Cardiac fibroblast (primary cell): ENCODE results near the gene SPTBN4.
"Not testable (repeated sequence)": the region's sequence is repeated elsewhere in the genome, so short reads cannot be mapped to it uniquely, and the experiment has no call there.

ENCODE experiments used
- DNase-seq, 2 donors: peaks; one replicate each; pipeline versions ENCODE4 v3.0.0 to v3.0.0-alpha.2; 2010; ENCODE audit warnings: low read depth in 2 of 2
- H3K4me3 ChIP-seq, 2 donors: replicated peaks in 1 of 2; 1 replicate in 1 of 2; 2 replicates in 1 of 2; pipeline ENCODE4 v1.5.1; 2011; ENCODE audit warnings: low read depth in 2 of 2, low read length in 2 of 2, mild to moderate bottlenecking in 2 of 2, moderate library complexity in 1 of 2
- CTCF ChIP-seq: IDR thresholded peaks from one replicate; pipeline ENCODE4 v1.5.1; 2011; ENCODE audit warnings: low read depth, mild to moderate bottlenecking, low read length, inconsistent platforms

The SPTBN4 gene

DNA sequence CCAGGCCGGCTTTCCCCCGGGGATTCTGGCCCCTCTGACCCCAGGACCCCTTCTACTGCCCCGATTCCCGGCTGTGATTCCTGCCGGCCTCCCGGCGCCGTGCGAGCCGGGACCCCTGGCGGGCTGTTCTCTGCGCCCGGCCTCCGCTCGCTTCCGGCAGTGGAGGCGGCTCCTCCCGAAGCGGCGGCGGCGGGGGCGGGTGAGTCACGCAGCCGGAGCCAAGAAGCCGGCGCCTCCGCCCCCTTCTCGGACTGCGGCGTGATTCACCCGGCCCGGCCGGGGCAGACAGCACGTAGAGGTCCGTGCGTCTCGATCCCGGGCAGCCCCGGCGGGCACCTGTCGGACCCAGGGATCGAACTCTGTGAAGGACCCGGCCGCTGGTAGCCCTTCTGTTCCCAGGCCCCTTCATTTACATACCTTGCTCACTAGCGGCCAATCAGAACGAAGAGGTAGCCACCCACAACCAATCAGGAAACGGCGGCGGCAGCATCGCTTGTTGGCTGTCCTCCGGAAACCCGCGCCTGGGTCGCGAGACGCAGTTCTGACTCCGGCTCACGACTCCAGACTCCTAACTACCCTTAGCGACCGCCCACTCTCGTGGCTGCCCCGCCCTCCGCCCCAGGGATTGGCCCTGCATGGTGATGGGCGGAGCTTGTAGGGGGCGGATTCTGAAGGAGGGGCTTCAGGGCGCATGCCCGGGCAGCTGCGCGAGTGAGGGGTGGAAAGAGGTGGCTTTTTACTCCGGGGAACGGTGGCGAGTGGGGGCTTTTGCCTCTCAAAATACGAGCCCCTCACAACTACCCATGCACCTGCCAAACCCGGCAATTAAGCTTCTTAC lies 41.1 kb upstream of the SPTBN4 start, which contains the start of gene SERTAD1:
SERTAD1 (minus strand) TSS at position 543 of the 838 bp plus-strand sequence. CDS start 2,446 bp downstream, outside the sequence.
- TF ChIP-seq CTCF = peak; percentile 51
- peak; percentile 99 for DNase-seq
- H3K4me3 ChIP-seq = peak within 1 kb of the TSS; percentile 81 to 84

DNA sequence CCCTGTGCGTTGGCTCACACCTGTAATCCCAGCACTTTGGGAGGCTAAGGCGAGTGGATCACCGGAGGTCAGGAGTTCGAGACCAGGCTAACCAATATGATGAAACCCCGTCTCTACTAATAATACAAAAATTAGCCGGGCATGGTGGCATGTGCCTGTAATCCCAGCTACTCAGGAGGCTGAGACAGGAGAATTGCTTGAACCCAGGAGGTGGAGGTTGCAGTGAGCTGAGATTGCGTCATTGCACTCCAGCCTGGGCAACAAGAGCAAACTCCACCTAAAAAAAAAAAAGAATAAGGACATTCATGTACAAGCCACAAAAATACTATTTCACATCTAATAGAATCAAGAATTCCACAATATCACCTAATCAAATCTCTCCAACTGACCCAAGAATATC lies 38.6 kb upstream of the SPTBN4 start:
- not testable (repeated sequence) for DNase-seq, H3K4me3 ChIP-seq

- DNase-seq, H3K4me3 ChIP-seq: not testable (repeated sequence)
These were observed 36.6 kb upstream of the SPTBN4 start for GRCh38 chr19:40430242-40430641.

- TF ChIP-seq CTCF = no peak
These were observed 35.1 kb upstream of the SPTBN4 start for GRCh38 chr19:40431698-40432097.

DNA sequence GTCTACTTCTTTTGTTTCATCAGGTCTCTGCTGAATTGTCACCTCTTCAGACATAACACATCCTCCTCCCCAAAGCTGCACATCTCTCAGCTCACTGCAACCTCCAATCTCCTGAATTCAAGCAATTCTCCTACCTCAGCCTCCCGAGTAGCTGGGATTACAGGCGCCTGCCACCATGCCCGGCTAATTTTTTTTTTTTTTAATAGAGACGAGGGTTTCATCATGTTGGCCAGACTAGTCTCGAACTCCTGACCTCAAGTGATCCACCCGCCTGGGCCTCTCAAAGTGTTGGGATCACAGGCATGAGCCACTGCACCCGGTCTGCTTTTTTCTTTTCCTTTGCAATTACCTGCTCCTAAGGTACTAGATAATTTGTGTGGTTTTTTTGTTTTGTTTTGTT lies 34.0 kb upstream of the SPTBN4 start:
- H3K4me3 ChIP-seq = peak overlapping the region in 1 of 2 donors; percentile 41

More at GRCh38 chr19:40431698-40432097, 35.1 kb upstream of the SPTBN4 start:
- DNase-seq = no peak
- no peak overlapping the region for H3K4me3 ChIP-seq

GRCh38 chr19:40433391-40434216 lies 33.2 kb upstream of the SPTBN4 start:
- TF ChIP-seq CTCF = no peak
- peak; percentile 90 to 97 for DNase-seq
- H3K4me3 ChIP-seq = peak overlapping the region; percentile 25 to 41

More for the DNA sequence above, 34.0 kb upstream of the SPTBN4 start:
- not testable (repeated sequence) for DNase-seq

DNA sequence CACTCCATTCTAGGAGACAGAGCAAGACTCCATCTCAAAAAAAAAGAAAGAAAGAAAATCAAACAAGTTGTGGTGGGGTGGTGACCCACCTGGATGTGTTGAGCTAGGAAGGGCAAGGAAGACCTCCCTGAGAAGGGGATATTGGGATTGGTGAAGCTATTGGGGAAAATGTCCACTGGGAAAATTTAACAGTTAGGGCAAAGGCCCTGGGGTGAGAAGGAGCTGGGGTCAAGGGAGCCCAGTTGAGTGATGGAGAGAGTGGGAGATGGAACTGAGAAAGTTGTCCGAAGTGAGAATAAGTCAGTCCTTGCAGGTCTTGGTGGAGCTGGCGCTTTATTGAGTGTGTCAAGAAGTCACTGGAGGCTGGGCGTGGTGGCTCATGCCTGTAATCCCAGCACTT lies 28.5 kb upstream of the SPTBN4 start:
- DNase-seq = no peak

More for the DNA sequence above, 28.5 kb upstream of the SPTBN4 start:
- TF ChIP-seq CTCF = no peak
- no peak overlapping the region for H3K4me3 ChIP-seq
